Measurements from ENCODE around the gene LRRC37A. TPM values are rescaled to one million over a fixed set of nuclear protein-coding genes. Genes with fewer than 3 reads are reported as not detected.
"Not testable (repeated sequence)": the region's sequence is repeated elsewhere in the genome, so short reads cannot be mapped to it uniquely, and the experiment has no call there.

Gene LRRC37A
- total RNA-seq, 1 donor from 2014 or later = 1.2 TPM

- DNase-seq = not testable (repeated sequence)
Measured at GRCh38 chr17:46287587-46287986, 7.3 kb upstream of the LRRC37A start.

DNA sequence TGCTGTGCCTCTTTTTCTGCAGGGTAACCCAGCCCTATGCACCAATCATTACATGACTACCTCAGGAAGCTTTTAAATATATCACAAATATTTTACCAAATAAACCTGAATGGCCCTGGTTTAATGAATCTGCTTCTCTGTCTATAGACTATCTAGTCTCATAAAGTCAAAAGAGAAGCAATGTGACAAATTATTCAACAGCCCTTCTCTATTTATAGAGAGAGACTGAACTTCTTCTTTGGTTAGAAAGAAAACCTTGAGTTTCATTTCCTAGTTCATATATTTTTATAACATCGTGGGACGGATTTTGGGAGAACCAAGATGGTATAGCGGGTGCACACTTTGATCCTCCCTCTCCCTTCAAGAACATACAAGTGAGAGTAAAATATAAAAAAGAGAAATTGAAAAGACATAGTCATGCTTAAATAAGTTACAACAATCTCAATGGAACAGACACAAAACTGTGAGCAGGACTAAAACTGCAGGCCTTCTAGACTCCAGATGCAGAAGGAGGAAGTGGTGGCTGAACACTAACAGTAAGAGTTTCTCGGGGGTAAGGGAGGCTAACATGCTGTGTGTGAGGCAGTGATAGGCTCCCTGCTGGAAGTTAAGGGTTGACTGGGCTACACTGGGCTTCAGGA lies 3.9 kb upstream of the LRRC37A start:
- not testable (repeated sequence) for DNase-seq

- not testable (repeated sequence) for DNase-seq
Measured at GRCh38 chr17:46291618-46292017, 3.3 kb upstream of the LRRC37A start.

DNA sequence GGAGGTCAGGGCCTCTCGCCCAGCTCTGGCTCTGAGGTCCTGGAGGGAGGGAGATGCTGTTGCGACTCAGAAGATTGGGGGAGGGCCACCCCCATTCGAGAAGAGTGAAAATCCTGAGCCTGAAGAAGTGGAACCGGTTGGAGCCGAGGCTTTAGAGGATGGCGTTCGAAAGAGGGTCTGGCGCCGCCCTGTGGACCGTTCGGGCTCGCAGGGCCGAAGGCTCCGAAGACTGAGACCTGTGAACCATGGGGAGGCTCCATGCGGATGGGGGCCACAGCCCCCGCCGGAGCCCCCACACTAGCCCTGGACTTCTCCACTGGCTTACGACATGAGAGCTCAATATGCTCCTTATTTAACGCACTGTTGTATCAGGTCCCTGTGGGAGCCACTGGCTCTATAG lies 46.3 kb downstream of the LRRC37A start:
- not testable (repeated sequence) for DNase-seq

DNA sequence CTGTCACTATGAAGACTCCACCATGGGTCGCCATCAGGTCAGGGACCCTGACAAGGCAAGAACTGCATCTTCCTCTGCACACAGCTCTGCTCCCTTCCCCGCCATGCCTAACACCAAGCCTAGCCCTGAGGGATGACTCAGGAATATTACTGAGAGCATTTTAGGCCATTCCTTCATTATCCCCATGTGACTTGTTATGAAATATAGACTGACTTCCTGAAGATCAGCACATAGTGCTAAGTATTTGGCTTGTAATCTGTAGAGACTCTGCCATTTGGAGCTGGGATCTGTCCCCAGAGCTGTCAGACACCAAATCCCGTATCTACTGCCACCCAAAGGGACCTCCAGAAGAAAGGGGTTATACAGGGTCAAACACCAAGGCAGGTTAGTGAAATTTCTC lies 47.2 kb downstream of the LRRC37A start:
- DNase-seq = not testable (repeated sequence)

- not testable (repeated sequence) for DNase-seq
Measured at GRCh38 chr17:46348345-46348744, 53.4 kb downstream of the LRRC37A start.

GRCh38 chr17:46349060-46349459 lies 54.1 kb downstream of the LRRC37A start:
- not testable (repeated sequence) for DNase-seq

GRCh38 chr17:46353856-46354255 lies 58.9 kb downstream of the LRRC37A start:
- DNase-seq = not testable (repeated sequence)

- DNase-seq = not testable (repeated sequence)
Measured at GRCh38 chr17:46361145-46361735, 66.3 kb downstream of the LRRC37A start.

DNA sequence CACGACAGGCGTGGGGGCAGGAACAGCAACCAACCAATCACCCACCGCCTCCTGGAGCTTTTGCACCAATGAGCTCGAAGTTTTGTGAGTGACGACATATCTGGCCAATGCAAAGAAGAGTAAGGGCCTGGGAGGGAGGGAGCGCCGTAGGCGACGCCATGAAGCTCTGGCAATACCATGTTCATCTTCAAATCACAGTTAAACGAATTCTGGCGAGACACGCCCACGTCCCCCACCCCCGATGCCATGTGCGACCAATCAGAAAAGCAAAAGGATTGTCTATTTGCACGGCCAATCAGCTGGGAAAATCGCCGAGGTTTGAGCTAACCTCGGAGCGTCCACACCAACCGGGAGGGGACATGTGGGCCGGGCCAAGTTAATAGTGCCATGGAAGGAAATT lies 66.8 kb downstream of the LRRC37A start, which contains the start of gene ARL17B:
Gene ARL17B (minus strand): TSS at position 12 of the 400 bp plus-strand sequence. CDS start 3,369 bp downstream, outside the sequence.
- DNase-seq = not testable (repeated sequence)

DNA sequence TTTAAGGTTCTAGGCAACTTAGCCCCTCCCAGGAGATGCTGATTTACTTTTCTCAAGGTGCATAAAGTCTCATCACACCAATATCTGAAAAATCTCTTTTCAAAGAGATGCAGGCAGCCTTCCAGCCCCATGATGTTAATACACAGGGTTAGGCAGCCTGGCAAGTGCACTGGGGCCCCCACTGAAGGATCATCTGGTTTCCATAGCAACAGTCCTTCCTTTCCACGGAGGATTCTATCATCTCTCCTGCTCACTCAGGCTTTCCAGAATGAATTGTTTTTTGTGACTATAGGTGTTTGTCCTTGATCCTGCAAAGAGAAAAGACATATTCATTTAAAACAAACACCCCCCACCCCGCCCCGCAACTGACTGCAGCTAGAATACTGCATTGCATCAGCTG lies 72.6 kb downstream of the LRRC37A start:
- not testable (repeated sequence) for DNase-seq

DNA sequence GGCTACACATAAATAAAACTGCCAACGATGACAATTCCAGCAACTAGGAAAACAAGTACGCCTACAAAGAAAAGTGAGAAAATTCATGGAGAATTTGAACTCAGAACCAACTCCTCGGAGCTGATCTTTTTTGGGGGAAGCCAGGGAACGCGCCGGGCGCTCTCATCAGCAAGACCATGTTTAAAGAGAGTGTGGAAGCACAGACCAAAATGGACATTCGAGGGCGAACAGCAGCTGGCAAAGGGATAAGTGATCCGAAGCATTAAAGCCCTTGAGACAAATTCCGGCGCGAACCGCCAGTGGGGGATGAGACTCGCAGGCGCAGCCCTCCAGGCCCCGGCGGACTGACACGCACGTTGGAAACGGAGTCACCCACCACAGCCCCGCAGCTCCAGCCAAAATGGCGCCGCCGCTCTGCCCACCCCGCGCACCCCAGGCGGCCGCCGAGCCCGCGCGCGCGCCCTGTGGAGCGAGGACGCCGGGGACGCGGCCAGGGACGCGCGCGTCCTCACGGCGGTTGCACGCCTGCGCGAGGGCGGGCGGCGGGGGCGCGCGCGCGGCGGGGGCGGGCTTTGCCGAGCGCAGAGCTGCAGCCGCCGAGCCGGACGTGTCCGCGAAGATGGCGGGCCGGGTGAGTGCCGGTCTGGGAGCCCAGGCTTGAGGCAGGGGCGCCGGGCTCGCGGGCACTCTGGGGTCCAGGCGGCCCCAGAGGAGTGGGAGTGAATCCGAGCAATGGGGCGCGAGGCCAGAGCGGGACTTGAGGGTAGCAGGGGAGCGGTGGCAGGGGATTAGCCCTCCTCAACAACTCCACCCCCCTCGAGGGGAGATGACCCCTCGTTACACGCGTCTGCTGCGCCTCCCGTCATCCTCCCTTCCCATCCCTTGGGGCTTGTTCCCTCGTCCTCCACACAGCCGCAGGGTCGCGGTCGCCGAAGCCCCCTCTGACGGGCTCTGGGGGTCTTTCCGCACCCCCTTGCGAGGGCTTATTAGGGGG lies 77.6 kb downstream of the LRRC37A start:
- not testable (repeated sequence) for DNase-seq

DNA sequence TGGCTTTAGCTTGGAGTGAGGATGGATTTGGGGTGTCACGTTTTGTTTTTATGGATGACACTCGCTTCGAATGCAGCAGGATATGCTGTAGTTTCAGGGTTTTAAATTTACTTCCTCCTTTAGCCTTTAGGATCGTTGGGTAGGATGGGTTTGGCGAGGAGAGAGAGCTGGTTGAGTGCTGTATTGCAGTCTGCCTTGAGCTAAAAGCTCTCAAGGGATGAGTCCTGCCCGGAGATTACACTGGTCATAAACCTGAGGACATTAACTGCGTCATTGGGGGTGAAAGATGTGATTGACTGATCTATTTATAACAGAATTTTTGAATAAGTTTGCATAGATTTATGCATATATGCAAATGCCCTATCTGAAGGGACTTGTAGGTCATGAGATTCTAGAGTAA lies 78.5 kb downstream of the LRRC37A start:
- not testable (repeated sequence) for DNase-seq

GRCh38 chr17:46383118-46383517 lies 88.2 kb downstream of the LRRC37A start:
- not testable (repeated sequence) for DNase-seq

DNA sequence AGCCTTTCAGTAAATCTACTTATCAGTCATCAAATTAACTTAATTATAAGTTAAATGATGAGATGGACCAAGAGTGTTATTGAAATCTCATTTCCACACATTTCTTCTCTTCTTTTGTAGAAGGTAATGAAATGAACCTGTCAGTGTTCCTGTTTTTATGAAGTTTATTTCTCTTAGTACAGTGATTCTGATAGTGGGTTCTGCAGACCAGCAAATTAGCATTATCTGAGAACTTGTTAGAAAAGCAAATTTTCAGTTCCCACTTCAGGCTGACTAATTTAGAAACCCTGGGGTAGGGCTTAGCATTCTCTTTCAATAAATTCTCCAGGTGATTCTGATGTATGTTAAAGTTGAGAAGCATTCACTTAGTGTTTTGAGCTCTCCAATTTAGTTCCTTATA lies 90.6 kb downstream of the LRRC37A start:
- not testable (repeated sequence) for DNase-seq

Small RNAs within 50 kb of the gene (small RNA-seq; reads per million reads assigned to genes)
- gene RN7SL656P (ENCODE audit: low replicate concordance) = not detected

Other genes starting within 250 kb of the LRRC37A start
- gene KANSL1, start 101.7 kb upstream of the LRRC37A start, total RNA-seq = 100 TPM
- 15.3 TPM for gene ARL17B, start 66.6 kb downstream of the LRRC37A start, total RNA-seq
- 6.8 TPM for gene LRRC37A2, start 217.3 kb downstream of the LRRC37A start, total RNA-seq